Esophagus muscularis mucosa (tissue), 4 donors: Measurements from ENCODE around the gene ZNF142. TPM values are rescaled to one million over a fixed set of nuclear protein-coding genes. Genes with fewer than 3 reads are reported as not detected.

Experiments
- DNase-seq: peaks from one replicate; pipeline ENCODE4 v3.0.0-alpha.2; 2017; ENCODE audit errors: extremely low spot score
- H3K27ac ChIP-seq, 4 donors: fragments of 200-600 bp; sonication (generic); replicated peaks in 1 of 4; 1 replicate in 3 of 4; 2 replicates in 1 of 4; pipeline ENCODE4 v1.5.1; 2016 to 2019; ENCODE audit warnings: mild to moderate bottlenecking in 1 of 4
- H3K27me3 ChIP-seq, 4 donors: fragments of 200-600 bp; sonication (generic); one replicate each; pipeline versions ENCODE4 v1.5.1 to v1.6.0; 2016 to 2019
- H3K36me3 ChIP-seq, 4 donors: fragments of 200-600 bp; sonication (generic); one replicate each; pipeline ENCODE4 v1.5.1; 2016 to 2019
- H3K4me1 ChIP-seq, 4 donors: fragments of 200-600 bp; sonication (generic); one replicate each; pipeline ENCODE4 v1.5.1; 2016 to 2019
- H3K4me3 ChIP-seq, 4 donors: fragments of 200-600 bp; sonication (generic); 1 replicate in 2 of 4; 2 replicates in 2 of 4; pipeline ENCODE4 v1.5.1; 2016 to 2019; ENCODE audit warnings: mild to moderate bottlenecking in 4 of 4, moderate library complexity in 1 of 4
- H3K9me3 ChIP-seq, 4 donors: fragments of 200-600 bp; sonication (generic); 1 replicate in 3 of 4; 2 replicates in 1 of 4; pipeline ENCODE4 v1.5.1; 2016 to 2019
- EP300 ChIP-seq: sonication (generic); formaldehyde crosslinking; IDR thresholded peaks from one replicate; pipeline ENCODE4 v1.6.1; 2017; ENCODE audit warnings: antibody characterized with exemption
- POLR2A ChIP-seq: fragments of 450-650 bp; IDR thresholded peaks from one replicate; pipeline ENCODE4 v1.6.1; 2017; ENCODE audit warnings: antibody characterized with exemption, moderate library complexity, mild to moderate bottlenecking, low read depth
- POLR2AphosphoS5 ChIP-seq, 2 donors: sonication (generic); formaldehyde crosslinking; IDR thresholded peaks; one replicate each; pipeline ENCODE4 v1.6.1; 2017; ENCODE audit warnings: antibody characterized with exemption in 2 of 2
- WGBS: methylation state at CpG from one replicate; pipeline ENCODE4 v1.1.5; 2018; 5-methylcytosine and 5-hydroxymethylcytosine counted together
- intact Hi-C: fragments of 100-400 bp; cut with DNase I; formaldehyde crosslinking; loops from one replicate; pipeline ENCODE4 v1.15.1; 2023
- total RNA-seq, 4 donors: library from RNA; depleted of rRNA; stranded (reverse); fragments of >200 nt; gene quantifications; one replicate each; pipeline versions ENCODE4 v1.1.0 to v1.2.1, GENCODE V29; 2016
- TF ChIP-seq, protein P1 (sequence below), 3 experiments: fragments of 200-600 bp in 2 of 3; fragments of 450-650 bp in 1 of 3; sonication (generic) in 2 of 3; IDR thresholded peaks; one replicate each; pipeline ENCODE4 v1.5.1; 2017 to 2019; ENCODE audit warnings: antibody characterized with exemption in 3 of 3, mild to moderate bottlenecking in 2 of 3, moderate library complexity in 1 of 3

The ZNF142 gene
- total RNA-seq, 4 donors from 2014 or later = 17.4 to 33.6 (median 26.3) TPM

DNA sequence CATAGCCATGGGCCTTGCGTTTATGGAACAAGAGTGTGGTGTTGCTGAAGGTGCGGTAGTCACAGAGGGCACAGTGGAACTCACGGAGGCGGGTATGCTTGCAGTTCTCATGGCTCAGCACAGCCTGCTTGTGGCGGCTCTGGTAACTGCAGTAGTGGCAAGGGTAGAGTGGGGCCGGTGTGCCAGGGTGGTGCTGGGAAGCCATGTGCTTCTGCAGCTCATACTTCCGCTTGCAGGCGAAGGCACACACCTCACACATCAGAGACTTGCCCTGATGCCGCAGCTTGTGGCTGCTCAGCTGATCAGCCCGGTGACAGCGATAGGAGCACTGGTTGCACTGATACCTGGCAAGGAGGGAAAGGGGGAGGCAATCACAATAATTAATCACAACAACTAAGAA, 14.7 kb downstream of the ZNF142 start:
- TF ChIP-seq EP300 (no peak), POLR2A (no peak), POLR2AphosphoS5 (IDR thresholded peaks at IDR 0.05) (no peak)
- TF ChIP-seq, protein P1, sequence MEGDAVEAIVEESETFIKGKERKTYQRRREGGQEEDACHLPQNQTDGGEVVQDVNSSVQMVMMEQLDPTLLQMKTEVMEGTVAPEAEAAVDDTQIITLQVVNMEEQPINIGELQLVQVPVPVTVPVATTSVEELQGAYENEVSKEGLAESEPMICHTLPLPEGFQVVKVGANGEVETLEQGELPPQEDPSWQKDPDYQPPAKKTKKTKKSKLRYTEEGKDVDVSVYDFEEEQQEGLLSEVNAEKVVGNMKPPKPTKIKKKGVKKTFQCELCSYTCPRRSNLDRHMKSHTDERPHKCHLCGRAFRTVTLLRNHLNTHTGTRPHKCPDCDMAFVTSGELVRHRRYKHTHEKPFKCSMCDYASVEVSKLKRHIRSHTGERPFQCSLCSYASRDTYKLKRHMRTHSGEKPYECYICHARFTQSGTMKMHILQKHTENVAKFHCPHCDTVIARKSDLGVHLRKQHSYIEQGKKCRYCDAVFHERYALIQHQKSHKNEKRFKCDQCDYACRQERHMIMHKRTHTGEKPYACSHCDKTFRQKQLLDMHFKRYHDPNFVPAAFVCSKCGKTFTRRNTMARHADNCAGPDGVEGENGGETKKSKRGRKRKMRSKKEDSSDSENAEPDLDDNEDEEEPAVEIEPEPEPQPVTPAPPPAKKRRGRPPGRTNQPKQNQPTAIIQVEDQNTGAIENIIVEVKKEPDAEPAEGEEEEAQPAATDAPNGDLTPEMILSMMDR (IDR thresholded peaks at IDR 0.05) = no peak
- no peak for DNase-seq
- 69% methylated on average over 5 of the region's 11 CpGs for WGBS
- Histone ChIP-seq H3K9me3 (no peaks in the 10 kb centered on the region), H3K36me3 (peaks cover 77 to 99% (median 94%) of the 10 kb centered on the region in 4 donors), H3K27ac (no peak overlapping the region), H3K4me3 (no peak overlapping the region), H3K4me1 (peaks cover 0 to 5% (median 0%) of the 10 kb centered on the region in 4 donors), H3K27me3 (no peaks in the 10 kb centered on the region)
- intact Hi-C loops = loop anchor here (5.0 kb wide), 2 partner anchors 62 to 77 kb away; partner anchors contain the start of genes CNOT9 and USP37

DNA sequence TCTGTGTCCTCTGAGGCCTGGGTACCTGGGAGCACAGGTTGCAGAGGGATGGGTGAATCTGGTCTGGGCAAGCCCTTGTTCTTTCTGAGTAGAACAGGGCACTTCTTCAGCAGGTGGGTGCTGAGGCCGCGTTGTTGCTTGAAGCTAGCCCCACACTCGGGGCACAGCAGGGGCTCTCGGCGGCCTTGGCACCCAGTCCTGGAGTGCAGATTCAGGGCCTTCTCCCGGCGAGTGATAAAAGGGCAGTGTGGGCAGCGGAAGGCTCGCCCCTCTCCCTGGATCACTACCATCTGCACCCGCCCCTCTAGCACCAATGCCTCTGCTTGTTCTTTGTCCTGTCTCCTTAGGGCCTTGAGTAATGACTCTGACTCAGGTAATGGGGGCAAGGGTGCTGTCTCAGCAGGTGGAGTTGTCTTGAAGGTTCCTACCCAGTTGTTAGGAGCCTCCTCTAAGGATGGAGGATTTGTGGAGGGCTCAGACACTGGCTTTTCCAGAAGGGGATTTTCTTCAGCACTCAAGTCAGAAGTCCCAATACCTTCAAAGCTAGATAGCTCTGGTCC, 15.6 kb downstream of the ZNF142 start:
- intact Hi-C loops = no loop called here
- Histone ChIP-seq H3K36me3 (peaks cover 75 to 98% (median 94%) of the 10 kb centered on the region in 4 donors), H3K27ac (no peak overlapping the region), H3K27me3 (no peaks in the 10 kb centered on the region), H3K4me1 (peaks cover 0 to 5% (median 0%) of the 10 kb centered on the region in 4 donors), H3K9me3 (no peaks in the 10 kb centered on the region), H3K4me3 (no peak overlapping the region)
- no peak for DNase-seq
- 87% methylated on average over 7 of the region's 10 CpGs for WGBS
- TF ChIP-seq EP300 = no peak
- TF ChIP-seq, protein P1 (IDR thresholded peaks at IDR 0.05) = no peak
- TF ChIP-seq POLR2A = no peak
- TF ChIP-seq POLR2AphosphoS5 (IDR thresholded peaks at IDR 0.05) = no peak

DNA sequence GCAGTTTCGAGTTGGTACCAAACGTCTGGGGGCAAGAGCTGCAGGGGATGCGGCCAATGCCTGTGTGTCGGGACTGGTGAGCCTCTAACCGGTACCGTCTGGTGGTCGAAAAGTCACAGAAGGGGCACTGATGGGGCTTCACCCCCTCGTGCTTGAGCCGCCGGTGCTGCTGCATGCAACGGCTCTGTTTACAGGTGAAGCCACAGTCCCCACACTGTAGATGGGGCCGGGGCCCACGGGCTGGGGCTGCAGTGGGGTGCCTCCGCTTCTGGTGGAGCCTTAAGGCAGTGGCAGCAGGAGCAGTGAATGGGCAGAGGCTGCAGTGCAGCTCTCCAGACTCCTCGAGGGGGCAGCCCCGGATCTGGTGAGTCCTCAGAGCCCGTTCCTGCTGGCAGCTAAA, 16.6 kb downstream of the ZNF142 start:
- H3K4me3 ChIP-seq = no peak overlapping the region
- H3K27me3 ChIP-seq = no peaks in the 10 kb centered on the region
- H3K9me3 ChIP-seq = no peaks in the 10 kb centered on the region
- no peak for TF ChIP-seq POLR2AphosphoS5 (IDR thresholded peaks at IDR 0.05)
- no peak for TF ChIP-seq EP300
- TF ChIP-seq, protein P1 (IDR thresholded peaks at IDR 0.05) = no peak
- no peak for TF ChIP-seq POLR2A
- WGBS = 75% methylated on average over 5 of the region's 17 CpGs
- intact Hi-C loops = no loop called here
- H3K4me1 ChIP-seq = no peaks in the 10 kb centered on the region
- no peak overlapping the region for H3K27ac ChIP-seq
- no peak for DNase-seq
- H3K36me3 ChIP-seq = peaks cover 78 to 98% (median 94%) of the 10 kb centered on the region in 4 donors

DNA sequence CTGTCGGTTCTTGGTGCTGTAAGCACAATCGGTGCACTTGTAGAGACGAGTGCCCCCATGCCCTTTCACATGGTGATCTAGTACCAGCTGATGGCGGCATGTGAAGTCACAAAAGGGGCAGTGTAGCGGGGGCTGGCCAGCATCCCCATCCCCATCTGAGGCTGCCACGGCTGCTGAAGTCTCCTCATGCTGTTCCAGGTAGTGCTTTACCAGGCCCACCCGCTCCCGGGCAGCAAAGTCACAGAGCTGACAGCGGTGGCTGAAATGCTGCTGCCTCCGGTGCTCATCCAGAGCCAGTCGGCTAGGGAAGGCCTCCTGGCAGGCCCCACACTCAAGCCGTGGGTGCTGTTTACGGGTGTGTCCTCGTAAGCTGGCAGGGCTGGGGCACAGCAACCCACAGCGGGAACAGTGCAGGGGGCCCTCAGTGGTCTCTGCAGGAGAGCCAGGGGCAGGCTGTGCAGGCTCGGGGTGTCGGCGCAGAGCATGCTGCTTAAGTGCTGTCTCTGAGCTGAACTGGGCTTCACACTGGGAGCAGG, 17.2 kb downstream of the ZNF142 start:
- H3K27me3 ChIP-seq = no peaks in the 10 kb centered on the region
- no peak for DNase-seq
- no peaks in the 10 kb centered on the region for H3K4me1 ChIP-seq
- H3K4me3 ChIP-seq = no peak overlapping the region
- TF ChIP-seq EP300 (no peak), POLR2A (no peak), POLR2AphosphoS5 (IDR thresholded peaks at IDR 0.05) (no peak)
- TF ChIP-seq, protein P1 (IDR thresholded peaks at IDR 0.05) = no peak
- no peaks in the 10 kb centered on the region for H3K9me3 ChIP-seq
- WGBS = 82% methylated on average over 11 of the region's 18 CpGs
- H3K36me3 ChIP-seq = peaks cover 79 to 98% (median 95%) of the 10 kb centered on the region in 4 donors
- H3K27ac ChIP-seq = no peak overlapping the region
- intact Hi-C loops = no loop called here
